Measurements from ENCODE around the gene DAPK3.

DAPK3 gene

GRCh38 chr19:3986260-3987041 lies 15.6 kb upstream of the DAPK3 start:
- Histone ChIP-seq H3K36me3 (peaks cover 37% of the 10 kb centered on the region), H3K9me3 (no peaks in the 10 kb centered on the region), H3K4me1 (peaks cover 16% of the 10 kb centered on the region), H3K27me3 (no peaks in the 10 kb centered on the region), H3K4me3 (ENCODE audit: low read depth, low read length) (peak overlapping the region; percentile 100)
- TF ChIP-seq, protein P1, sequence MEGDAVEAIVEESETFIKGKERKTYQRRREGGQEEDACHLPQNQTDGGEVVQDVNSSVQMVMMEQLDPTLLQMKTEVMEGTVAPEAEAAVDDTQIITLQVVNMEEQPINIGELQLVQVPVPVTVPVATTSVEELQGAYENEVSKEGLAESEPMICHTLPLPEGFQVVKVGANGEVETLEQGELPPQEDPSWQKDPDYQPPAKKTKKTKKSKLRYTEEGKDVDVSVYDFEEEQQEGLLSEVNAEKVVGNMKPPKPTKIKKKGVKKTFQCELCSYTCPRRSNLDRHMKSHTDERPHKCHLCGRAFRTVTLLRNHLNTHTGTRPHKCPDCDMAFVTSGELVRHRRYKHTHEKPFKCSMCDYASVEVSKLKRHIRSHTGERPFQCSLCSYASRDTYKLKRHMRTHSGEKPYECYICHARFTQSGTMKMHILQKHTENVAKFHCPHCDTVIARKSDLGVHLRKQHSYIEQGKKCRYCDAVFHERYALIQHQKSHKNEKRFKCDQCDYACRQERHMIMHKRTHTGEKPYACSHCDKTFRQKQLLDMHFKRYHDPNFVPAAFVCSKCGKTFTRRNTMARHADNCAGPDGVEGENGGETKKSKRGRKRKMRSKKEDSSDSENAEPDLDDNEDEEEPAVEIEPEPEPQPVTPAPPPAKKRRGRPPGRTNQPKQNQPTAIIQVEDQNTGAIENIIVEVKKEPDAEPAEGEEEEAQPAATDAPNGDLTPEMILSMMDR (IDR thresholded peaks at IDR 0.05; ENCODE audit: low read depth, low read length): peak; percentile 65
- DNase-seq: peak; percentile 75

- no peak for DNase-seq
- peak overlapping the region; percentile 100 for H3K4me3 ChIP-seq (ENCODE audit: low read depth, low read length)
- H3K9me3 ChIP-seq: no peaks in the 10 kb centered on the region
- H3K27me3 ChIP-seq: no peaks in the 10 kb centered on the region
- H3K4me1 ChIP-seq: peaks cover 20% of the 10 kb centered on the region
- peaks cover 44% of the 10 kb centered on the region for H3K36me3 ChIP-seq
- TF ChIP-seq, protein P1 (IDR thresholded peaks at IDR 0.05; ENCODE audit: low read depth, low read length): no peak
Measured at GRCh38 chr19:3985643-3986259, 14.9 kb upstream of the DAPK3 start.

DNA sequence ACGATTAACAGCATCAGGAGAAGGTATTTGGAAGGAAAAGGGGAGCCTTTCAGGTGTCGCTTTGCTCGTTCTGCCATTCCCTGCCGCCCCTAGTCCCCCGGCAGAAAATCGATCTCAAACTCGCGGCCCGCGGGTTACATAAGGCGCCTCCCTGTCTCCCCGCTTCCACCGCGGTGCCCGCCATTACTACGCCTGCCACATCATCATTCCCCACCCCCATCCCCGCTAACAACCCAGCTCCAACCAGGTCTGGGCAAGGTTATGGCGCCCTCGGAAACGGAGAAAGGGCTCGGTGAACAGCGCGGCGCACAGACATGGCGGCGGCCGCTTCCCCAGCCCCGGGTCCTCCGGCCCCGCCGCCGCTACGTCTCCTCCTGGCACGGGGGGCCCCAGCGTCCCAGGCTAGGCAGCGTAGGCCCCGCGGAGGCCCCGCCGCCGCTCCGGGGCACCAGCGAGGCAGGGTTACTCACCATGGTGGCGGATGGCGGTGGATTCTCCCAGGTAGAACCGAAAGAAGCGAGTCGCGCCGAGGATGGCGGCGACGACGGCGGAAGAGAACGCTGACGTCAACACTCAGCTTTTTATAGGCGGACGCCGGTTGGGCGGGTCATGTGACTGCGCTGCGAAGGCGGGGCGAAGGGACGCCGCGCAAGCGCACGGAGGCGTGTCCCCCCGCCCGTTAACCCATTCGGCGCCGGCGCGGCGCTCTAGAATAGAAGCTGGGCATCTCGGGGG lies 14.2 kb upstream of the DAPK3 start, which contains the start of gene EEF2:
EEF2 (minus strand) TSS at position 556 of the 735 bp plus-strand sequence; CDS start at position 473, 83 bp downstream.
- H3K4me3 ChIP-seq (ENCODE audit: low read depth, low read length): peak within 1 kb of the TSS; percentile 100

GRCh38 chr19:3984584-3984907 lies 13.6 kb upstream of the DAPK3 start:
- Histone ChIP-seq H3K36me3 (peaks cover 56% of the 10 kb centered on the region), H3K4me1 (peaks cover 23% of the 10 kb centered on the region), H3K27me3 (no peaks in the 10 kb centered on the region), H3K4me3 (ENCODE audit: low read depth, low read length) (peak overlapping the region; percentile 100), H3K9me3 (no peaks in the 10 kb centered on the region)
- DNase-seq: no peak
- TF ChIP-seq, protein P1 (IDR thresholded peaks at IDR 0.05; ENCODE audit: low read depth, low read length): no peak

More for the DNA sequence above, 14.2 kb upstream of the DAPK3 start, which contains the start of gene EEF2:
- TF ChIP-seq, protein P1 (IDR thresholded peaks at IDR 0.05; ENCODE audit: low read depth, low read length): no peak
- H3K9me3 ChIP-seq: no peaks in the 10 kb centered on the region
- peak; percentile 92 for DNase-seq
- no peaks in the 10 kb centered on the region for H3K27me3 ChIP-seq
- peaks cover 51% of the 10 kb centered on the region for H3K36me3 ChIP-seq
- peaks cover 20% of the 10 kb centered on the region for H3K4me1 ChIP-seq

DNA sequence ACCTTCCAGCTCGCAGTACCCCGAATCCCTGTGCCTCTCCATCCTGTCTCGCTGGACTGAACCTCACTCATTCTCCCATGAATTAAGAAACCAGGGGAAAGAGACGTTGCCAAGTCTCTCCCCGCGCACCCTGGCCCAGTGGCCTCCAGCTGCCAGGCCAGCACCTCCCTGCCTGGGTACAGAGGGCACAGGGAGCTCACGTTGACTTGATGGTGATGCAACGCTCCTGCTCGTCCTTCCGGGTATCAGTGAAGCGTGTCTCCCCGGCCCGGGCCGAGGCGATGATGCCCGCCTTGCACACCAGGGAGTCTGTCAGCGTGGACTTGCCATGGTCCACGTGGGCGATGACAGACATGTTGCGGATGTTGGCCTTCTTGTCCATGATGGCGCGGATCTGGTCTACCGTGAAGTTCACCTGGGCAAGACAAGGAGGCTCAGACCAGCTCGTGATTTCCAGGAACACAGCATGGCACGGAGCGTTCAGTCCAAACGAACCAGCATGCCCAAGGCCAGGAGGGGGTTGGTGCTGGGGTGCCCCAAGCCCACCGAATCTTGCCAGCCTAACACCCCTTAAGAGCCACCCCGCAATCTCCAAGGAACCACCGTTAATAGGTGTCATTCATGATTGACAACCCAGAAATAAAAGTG lies 13.2 kb upstream of the DAPK3 start:
- DNase-seq: no peak
- Histone ChIP-seq H3K4me1 (peaks cover 23% of the 10 kb centered on the region), H3K9me3 (no peaks in the 10 kb centered on the region), H3K36me3 (peaks cover 61% of the 10 kb centered on the region), H3K27me3 (no peaks in the 10 kb centered on the region), H3K4me3 (ENCODE audit: low read depth, low read length) (peak overlapping the region; percentile 100)
- TF ChIP-seq, protein P1 (IDR thresholded peaks at IDR 0.05; ENCODE audit: low read depth, low read length): no peak

All from BE2C (cell line).